GM18907 (cell line): Measurements from ENCODE around the gene EML4.
"Not testable (repeated sequence)": the region's sequence is repeated elsewhere in the genome, so short reads cannot be mapped to it uniquely, and the experiment has no call there.

ENCODE experiments used
- ATAC-seq: cut with Tn5 transposase; IDR thresholded peaks from one replicate; pipeline ENCODE4 v1.9.1; 2021; ENCODE audit warnings: mild to moderate bottlenecking, moderate library complexity; ENCODE audit not compliant: unreplicated experiment

The EML4 gene, protein sequence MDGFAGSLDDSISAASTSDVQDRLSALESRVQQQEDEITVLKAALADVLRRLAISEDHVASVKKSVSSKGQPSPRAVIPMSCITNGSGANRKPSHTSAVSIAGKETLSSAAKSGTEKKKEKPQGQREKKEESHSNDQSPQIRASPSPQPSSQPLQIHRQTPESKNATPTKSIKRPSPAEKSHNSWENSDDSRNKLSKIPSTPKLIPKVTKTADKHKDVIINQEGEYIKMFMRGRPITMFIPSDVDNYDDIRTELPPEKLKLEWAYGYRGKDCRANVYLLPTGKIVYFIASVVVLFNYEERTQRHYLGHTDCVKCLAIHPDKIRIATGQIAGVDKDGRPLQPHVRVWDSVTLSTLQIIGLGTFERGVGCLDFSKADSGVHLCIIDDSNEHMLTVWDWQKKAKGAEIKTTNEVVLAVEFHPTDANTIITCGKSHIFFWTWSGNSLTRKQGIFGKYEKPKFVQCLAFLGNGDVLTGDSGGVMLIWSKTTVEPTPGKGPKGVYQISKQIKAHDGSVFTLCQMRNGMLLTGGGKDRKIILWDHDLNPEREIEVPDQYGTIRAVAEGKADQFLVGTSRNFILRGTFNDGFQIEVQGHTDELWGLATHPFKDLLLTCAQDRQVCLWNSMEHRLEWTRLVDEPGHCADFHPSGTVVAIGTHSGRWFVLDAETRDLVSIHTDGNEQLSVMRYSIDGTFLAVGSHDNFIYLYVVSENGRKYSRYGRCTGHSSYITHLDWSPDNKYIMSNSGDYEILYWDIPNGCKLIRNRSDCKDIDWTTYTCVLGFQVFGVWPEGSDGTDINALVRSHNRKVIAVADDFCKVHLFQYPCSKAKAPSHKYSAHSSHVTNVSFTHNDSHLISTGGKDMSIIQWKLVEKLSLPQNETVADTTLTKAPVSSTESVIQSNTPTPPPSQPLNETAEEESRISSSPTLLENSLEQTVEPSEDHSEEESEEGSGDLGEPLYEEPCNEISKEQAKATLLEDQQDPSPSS

DNA sequence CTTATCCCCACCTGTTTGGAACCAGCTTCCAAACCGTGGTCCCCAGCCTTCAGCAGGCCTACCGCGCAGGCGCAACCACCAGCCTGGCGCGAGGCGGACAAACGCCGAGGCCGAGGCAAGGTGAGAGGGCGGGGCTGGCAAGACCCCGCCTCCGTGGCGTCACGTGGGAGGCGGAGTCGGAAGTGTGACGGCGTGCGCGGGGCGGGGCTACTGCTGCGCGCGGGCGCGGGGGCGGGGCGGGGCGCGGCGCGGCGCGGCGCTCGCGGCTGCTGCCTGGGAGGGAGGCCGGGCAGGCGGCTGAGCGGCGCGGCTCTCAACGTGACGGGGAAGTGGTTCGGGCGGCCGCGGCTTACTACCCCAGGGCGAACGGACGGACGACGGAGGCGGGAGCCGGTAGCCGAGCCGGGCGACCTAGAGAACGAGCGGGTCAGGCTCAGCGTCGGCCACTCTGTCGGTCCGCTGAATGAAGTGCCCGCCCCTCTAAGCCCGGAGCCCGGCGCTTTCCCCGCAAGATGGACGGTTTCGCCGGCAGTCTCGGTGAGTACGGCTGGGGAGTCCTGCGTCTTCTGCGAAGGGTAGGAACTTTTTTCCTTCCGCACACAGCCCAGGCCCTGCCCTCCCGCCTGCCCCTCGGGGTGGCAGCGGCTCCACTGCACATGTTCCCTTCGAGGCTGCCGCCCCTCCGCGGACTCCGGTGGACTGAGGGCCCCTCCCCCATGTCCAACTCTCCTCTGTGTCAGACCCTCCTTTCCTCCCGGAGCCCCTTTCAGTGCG, at the start of gene EML4:
Gene EML4 (plus strand): TSS at position 254 of the 774 bp plus-strand sequence. CDS start 259 bp downstream, at position 513.
- ATAC-seq = peak; percentile 89

DNA sequence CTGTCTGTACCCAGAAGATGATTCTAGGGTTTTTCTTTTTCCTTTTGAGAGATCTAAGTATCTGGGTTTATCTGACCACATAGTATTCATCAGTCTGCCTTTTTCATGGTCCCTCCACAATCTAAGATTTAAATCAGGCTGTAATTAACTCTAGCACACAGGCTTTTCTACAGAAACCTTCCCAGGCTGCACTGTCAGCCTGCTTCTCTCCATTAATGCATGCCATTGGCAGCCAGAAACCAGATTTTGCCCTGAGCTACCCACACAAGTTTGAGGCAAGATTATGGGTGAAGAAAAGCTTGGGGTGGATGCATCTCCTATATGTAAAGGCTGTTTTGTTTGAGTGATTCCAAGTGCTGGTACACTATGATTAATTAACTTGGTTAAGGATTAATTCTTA, 45.7 kb upstream of the EML4 start:
- ATAC-seq = no peak

DNA sequence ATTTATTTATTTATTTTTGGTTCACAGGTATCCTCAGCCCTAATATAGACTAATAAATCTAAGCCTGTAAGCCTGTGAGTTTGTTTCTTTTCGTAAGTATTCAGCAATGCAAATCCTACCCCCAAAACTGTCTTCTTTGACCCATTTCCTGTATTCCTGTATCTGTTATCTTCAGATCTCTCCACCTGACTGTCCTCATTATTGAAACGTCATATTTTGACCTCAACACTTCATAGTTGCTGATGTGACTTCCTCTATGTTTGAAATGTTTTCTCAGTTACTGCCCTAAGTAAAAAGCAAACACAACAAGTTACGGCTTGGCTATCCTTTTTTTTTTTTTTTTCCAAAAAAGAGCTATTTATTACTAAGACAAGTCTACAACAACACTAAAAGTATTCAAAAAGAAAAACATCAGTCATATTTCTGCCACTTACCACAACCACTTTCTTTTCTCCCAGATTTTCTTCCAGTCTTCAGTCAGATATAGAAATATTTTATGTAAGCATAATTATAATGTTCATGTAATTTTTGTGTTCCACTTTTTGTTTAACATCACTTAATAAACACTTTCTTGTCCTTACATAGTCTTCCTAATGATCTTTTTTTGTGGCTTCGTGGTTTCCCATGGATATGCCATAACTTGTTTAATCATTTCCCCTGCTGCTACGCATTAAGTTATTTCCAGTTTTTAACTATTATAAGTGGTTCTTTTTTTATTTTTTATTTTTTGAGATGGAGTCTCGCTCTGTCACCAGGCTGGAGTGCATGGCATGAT, 45.0 kb upstream of the EML4 start:
- ATAC-seq = peak; percentile 67

DNA sequence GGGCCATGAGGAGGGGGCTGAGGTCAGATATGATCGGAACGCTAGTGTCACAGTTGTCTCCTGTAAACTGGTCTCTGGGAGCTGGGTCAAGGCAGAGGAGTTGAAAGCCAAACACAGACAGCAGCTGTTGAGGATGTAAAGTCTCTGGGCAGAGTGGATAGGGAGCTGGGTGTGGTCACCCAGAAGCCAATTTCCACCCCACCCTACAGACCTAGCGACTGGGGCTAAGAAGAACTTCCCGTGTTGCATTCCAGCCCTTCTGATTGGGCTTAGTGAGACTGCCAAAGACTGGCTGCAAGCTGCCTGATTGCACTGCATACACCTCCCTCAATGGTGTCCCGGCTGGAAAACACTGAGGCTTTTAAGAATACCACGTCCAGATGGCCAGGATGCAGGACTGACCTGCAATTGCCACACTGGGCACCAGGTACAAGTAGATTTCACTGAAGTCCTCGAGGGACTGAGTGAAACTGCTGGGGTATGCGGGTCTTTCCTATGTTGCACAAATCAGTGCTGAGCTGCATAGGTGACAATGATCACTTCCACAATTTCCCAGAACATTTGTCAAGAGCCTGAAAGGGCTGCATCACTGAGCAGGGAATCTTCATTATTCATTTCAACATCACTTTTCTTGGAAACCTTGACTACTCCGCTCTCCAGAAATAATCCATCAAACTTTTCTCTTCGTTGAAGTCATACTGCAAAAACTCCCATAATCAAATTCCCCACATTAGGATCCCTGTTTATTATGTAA, 43.1 kb upstream of the EML4 start:
- no peak for ATAC-seq

DNA sequence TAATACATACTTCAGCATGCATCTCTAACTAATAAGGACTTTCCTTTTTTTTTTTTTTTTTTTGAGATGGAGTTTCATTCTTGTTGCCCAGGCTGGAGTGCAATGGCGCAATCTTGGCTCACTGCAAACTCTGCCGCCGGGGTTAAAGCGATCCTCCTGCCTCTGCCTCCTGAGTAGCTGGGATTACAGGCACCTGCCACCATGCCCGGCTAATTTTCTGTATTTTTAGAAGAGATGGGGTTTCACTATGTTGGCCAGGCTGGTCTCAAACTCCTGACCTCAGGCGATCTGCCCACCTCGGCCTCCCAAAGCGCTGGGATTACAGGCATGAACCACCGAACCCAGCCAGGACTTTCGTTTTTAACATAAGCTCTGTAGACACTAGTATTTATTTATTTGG, 42.3 kb upstream of the EML4 start:
- not testable (repeated sequence) for ATAC-seq

DNA sequence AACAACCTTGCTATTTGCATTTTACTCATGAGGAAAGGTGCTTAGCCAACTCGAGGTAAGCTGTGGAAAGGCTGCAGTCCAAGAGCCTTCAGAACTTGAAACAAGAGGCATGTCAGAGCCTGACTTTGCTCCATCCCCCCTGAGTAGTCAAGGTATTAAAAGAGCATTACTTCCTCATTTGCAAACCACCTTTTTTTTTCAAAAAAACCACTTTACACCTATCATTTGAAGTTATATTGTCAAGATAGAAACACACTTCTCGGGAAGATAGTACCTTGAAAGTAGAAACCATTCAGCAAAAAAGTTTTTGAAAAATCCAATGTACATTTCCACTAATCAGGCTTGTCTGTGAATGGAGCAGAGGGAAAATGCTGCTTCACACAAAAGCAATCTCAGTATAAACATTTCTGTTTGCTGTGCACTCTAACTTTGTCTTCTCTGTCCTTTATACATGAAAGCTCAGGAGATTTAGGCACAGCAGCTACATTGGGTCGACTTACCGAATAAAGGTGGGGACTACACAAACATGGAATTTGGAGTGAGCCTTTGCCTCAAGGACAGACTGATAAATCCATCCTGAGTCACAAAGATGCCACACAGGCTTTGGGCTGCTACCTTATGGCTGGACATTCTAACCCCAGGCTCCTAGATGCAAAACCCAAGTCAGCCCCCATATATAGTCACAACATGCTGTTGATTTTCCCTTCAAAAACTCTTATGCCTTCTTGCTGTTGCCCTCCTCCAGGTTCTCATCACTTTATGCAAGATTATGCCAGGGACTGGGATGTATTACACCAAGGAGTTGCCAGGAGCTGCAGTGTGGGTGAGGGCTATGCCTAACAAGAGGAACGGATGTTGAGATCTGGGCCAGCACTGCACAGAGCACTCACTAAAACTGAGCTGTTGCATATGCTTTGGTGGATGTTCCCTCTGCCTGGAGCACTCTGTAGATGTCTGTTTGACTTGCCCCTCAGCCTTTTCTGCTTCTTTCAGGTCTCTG, 41.4 kb upstream of the EML4 start:
- ATAC-seq = peak; percentile 57

DNA sequence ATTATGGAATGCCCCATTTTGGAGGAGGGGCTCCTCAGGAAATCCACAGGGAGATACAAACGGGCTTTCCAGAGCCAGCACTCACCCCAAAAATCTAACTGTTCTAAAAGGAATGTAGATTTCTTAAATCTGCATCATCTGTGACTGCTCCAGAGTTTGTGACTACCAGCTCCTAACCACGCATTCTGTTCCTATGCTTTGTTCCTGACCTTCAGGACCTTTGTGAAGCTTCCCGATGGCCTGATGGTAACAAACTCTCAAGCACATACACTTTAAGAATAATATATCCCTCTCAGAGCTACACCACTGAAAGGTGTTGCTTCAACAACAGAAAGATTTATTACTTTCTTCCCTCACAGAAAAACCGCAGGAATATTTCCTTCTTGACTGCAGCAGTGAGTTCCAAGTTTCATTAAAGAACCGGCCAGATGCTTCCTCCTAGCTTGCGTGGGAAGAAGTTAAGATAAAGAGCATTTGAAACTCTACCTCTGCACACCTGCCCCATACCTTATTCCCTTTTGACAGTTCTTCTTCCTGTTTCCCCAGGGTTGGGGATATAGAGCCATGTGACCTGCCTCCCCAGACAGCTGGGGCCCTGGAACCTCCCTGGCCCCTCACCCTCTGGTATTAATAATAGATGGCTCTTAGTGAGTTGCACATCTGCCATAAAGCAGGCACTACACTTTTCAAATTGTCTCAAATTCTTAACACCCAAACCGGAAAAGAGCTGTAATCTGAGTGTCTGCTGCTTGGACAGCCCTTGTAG, 40.2 kb upstream of the EML4 start:
- ATAC-seq = peak; percentile 18

DNA sequence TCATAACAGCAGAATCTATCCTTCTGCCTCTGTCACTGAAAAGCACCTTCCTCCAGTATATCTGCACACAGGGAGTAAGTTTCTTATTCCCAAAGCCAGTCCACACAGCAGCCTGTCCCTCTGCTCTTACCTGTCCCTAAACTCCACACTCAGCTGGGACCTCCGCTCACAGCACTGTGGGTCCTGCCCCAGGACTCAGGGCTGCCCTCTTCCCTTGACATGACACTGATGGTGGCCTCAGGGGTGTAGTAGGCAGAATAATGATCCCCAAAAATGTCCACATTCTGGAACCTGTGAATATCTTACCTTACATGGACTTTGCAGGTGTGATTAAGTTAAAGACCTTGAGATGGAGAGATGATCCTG, 39.7 kb upstream of the EML4 start:
- no peak for ATAC-seq

DNA sequence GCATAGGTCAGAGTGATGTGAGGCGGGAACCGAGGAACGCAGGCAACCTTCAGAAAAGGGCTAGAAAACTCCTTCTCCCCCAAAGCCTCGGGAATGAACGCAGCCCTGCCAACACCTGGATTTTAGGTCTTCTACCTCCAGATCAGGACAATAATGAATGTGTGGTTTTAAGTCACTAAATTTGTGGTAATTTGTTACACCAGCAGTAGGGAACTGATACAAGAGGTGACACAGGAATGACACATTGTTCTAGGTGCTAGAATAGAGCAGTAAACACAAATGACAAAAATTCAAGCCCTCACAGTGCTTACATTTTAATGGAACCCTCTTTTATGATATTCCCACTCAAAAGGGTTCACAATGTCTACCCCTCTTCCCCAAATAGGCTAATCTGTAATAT, 39.2 kb upstream of the EML4 start:
- ATAC-seq = no peak

DNA sequence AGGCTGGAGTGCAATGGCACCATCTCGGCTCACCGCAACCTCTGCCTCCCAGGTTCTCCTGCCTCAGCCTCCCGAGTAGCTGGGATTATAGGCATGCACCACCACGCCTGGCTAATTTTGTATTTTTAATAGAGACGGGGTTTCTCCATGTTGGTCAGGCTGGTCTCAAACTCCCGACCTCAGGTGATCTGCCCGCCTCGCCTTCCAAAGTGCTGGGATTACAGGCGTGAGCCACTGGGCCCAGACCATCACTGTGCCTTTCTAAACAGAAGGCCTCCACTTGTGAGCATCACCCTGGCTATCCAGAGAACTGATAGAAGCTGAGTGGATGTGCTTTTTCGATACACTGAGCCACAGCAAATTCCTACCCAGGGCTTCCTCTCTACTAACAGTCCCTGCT, 38.3 kb upstream of the EML4 start:
- not testable (repeated sequence) for ATAC-seq

DNA sequence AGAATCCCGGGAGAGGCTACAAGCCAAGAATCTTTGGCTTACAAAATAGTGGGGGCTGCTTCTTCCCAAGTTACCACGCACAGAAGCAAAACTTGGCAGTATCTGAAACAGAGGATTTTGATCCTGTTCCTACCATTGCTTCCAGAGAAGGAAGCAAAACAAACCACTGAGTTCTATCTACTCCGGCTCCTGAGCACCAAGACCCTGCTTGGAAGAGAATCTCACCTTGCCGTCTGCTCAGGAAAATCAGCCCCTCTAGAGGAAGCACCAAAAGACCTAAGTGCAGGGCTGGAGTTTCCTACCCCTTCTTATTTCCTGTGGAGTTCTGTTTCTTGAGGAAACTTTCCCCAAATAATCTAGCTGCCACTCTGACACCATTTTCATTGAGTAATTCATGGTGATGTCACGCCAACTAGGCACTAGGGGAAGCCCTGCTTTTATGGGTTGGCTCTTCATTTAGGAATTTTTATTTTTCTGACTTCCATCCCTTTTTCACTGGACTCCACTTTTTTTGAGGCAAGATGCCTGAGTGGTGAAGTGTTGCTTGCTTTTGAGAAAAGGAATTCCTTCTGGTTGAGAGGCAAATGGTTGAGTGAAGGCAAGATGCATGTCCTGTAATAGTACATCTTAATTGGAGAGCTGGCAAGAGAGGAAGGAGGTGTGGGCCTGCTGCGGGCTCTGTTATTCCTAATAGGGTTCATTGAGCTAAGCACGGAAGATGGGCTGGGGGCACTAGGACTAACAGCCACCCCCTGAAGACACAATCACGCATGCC, 36.8 kb upstream of the EML4 start:
- ATAC-seq = no peak

DNA sequence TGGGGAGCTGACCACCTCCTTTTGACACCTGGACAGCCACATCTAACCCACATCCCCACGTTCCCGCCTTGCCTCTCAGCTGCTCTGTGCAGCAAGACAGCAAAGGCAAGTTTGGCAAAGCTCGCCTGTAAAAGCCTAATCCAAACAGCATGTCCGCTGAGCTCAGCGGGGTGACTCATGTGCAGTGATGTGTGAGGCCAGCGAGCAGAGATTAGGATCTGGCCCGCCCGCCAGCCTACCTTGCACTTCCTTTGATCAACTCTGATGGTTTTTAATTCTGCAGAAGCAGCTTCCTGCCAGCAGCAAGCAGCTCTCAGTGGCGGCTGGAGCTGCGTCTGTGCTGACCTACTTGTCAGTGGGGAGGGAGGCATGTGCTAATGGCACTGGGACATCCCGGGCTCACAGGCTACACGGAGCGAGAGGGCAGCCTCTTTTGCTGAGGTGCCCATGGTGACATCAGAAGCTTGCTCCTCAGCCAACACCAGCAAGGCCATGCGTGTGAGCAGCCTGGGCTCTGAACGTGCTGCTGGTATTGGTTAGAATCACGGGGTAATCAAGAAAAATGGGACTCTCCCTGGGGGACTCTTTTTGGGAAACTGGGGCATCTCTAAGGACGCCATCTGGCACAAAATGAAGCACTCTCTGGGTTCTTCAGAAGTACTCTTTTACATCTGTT, 36.0 kb upstream of the EML4 start:
- peak; percentile 87 for ATAC-seq

DNA sequence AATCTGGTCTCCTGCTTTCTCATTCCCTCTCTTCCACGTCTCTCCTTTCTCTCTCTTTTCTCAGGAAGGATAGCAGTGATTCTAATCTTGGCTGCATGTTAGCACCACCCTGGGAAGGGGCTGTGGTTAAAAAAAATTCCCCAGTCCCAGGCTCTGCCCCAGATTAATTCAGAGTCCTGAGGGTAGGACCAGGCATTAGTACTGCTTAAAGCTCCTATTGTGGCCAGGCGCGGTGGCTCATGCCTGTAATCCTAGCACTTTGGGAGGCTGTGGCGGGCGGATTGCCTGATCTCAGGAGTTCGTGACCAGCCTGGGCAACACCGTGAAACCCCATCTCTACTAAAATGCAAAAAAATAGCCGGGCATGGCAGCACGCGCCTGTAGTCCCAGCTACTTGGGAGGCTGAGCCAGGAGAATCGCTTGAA, 35.4 kb upstream of the EML4 start:
- ATAC-seq = no peak

DNA sequence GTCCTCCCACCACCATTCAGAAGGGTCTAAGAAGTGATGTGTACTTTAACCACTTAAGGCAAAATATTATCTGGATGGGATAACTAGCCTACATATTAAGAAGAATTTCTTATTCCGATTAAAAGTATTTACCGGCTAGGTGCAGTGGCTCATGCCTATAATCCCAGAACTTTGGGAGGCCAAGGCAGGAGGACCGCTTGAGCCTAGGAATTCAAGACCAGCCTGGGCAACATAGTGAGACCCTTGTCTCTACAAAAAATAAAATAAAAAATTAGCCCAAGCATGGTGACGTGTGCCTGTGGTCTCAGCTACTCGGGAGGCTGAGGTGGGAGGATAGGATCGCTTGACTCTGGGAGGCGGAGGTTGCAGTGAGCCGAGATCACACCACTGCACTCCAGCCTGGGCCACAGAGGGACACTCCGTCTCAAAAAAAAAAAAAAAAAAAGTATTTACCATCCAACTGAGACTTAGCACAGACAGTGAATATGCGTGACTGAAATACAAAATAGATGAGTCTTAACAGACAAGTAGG, 34.7 kb upstream of the EML4 start:
- not testable (repeated sequence) for ATAC-seq

DNA sequence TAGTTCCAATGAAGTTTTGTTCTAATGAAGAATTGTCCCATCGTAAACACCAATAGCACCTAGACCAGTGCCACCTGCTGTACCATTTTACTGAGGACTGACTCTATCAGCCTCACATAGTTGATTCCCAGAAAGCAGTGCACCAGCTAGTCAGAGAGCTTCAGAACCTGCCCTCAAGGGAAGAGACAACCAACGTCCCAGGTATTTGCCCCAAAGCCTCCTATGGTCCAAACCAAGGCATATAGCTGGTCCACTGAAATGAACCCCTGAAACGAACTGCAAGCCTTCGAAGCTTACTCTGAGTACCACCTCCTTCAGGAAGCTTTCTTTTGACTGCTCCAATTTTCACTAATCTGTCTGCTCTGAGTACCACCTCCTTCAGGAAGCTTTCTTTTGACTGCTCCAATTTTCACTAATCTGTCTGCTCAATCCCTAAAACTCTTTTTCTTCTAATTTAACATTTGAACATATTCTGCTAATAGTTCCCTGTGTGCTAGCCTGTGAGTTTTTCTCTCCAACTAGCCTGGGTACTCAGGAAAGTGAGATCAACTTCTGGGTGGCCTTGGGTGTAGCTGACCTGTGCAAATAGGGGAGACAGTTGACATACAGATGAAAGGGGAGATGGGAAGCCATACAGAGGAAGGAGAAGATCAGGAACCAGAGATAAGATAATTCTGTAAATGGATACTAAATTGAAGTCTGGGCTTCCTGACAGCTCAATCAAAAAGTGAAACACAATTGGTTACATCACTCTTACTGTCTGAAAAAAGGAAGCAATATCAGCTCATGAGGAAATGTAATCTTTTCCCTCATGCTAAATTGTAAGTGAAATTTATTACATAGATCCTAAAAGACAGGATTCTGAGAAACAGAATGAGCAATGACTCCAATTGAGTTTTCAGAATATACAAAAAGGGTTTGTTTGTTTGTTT, 33.5 kb upstream of the EML4 start:
- no peak for ATAC-seq
